Gastroesophageal sphincter (tissue), 4 donors: ENCODE data around the gene APBB1IP. TPM values are rescaled to one million over a fixed set of nuclear protein-coding genes. Genes with fewer than 3 reads are reported as not detected.

Experiments used
- ATAC-seq: fragments of 150-250 bp; one replicate; pipeline ENCODE4 v1.9.1; 2016; ENCODE audit warnings: mild to moderate bottlenecking, moderate library complexity
- H3K27ac ChIP-seq, 4 donors: fragments of 200-600 bp; sonication (generic) in 3 of 4; 1 replicate in 3 of 4; 2 replicates in 1 of 4; pipeline ENCODE4 v1.5.1; 2016 to 2019
- H3K27me3 ChIP-seq: fragments of 200-600 bp; sonication (generic); one replicate; pipeline ENCODE4 v1.5.1; 2019
- H3K36me3 ChIP-seq, 2 donors: fragments of 200-600 bp; sonication (generic); one replicate each; pipeline ENCODE4 v1.5.1; 2019; ENCODE audit warnings: control low read depth in 1 of 2
- H3K4me1 ChIP-seq, 3 donors: fragments of 200-600 bp; sonication (generic); 1 replicate in 2 of 3; 2 replicates in 1 of 3; pipeline ENCODE4 v1.5.1; 2016 to 2019; ENCODE audit warnings: control low read depth in 2 of 3
- H3K4me3 ChIP-seq, 2 donors: fragments of 200-600 bp; sonication (generic); one replicate each; pipeline ENCODE4 v1.5.1; 2019; ENCODE audit warnings: mild to moderate bottlenecking in 1 of 2, moderate library complexity in 1 of 2
- H3K9me3 ChIP-seq, 3 donors: fragments of 200-600 bp; sonication (generic); one replicate each; pipeline ENCODE4 v1.5.1; 2017 to 2019; ENCODE audit warnings: control low read depth in 2 of 3
- CTCF ChIP-seq, 4 experiments: fragments of 200-600 bp in 2 of 4; fragments of 450-650 bp in 2 of 4; sonication (generic) in 1 of 4; IDR thresholded peaks; one replicate each; pipeline ENCODE4 v1.5.1; 2017 to 2019; ENCODE audit warnings: antibody characterized with exemption in 4 of 4, mild to moderate bottlenecking in 2 of 4, moderate library complexity in 2 of 4
- EP300 ChIP-seq: sonication (generic); formaldehyde crosslinking; IDR thresholded peaks from one replicate; pipeline ENCODE4 v1.6.1; 2017; ENCODE audit warnings: antibody characterized with exemption, mild to moderate bottlenecking
- POLR2A ChIP-seq, 2 donors: fragments of 450-650 bp; IDR thresholded peaks; one replicate each; pipeline ENCODE4 v1.6.1; 2017; ENCODE audit warnings: antibody characterized with exemption in 2 of 2, mild to moderate bottlenecking in 2 of 2, moderate library complexity in 1 of 2
- POLR2AphosphoS5 ChIP-seq: sonication (generic); formaldehyde crosslinking; IDR thresholded peaks from one replicate; pipeline ENCODE4 v1.6.1; 2017; ENCODE audit warnings: antibody characterized with exemption
- WGBS, 2 donors: methylation state at CpG; one replicate each; pipeline ENCODE4 v1.1.5; 2018; ENCODE audit warnings: low coverage in 1 of 2; 5-methylcytosine and 5-hydroxymethylcytosine counted together
- total RNA-seq, 4 donors: library from RNA; depleted of rRNA; stranded (reverse); fragments of >200 nt; gene quantifications; one replicate each; pipeline ENCODE4 v1.1.0, GENCODE V29; 2016

The APBB1IP gene
- total RNA-seq, 4 donors from 2014 or later, result 2.3 to 6.9 (median 4.9) TPM

- Histone ChIP-seq H3K36me3 (no peaks in the 10 kb centered on the region), H3K9me3 (no peaks in the 10 kb centered on the region), H3K27ac (no peak overlapping the region), H3K27me3 (no peaks in the 10 kb centered on the region), H3K4me3 (no peak overlapping the region), H3K4me1 (no peaks in the 10 kb centered on the region)
- ATAC-seq, result no peak
- WGBS, 2 donors, result 77 to 85% methylated on average over 10 of the region's 10 CpGs
- TF ChIP-seq EP300 (no peak), POLR2A (IDR thresholded peaks at IDR 0.05) (no peak), CTCF (IDR thresholded peaks at IDR 0.05) (no peak), POLR2AphosphoS5 (no peak)
Observed at GRCh38 chr10:26528715-26529393, 90.7 kb downstream of the APBB1IP start.

- Histone ChIP-seq H3K27ac (no peak overlapping the region), H3K27me3 (peaks cover 13% of the 10 kb centered on the region), H3K9me3 (no peaks in the 10 kb centered on the region), H3K4me3 (no peak overlapping the region), H3K36me3 (no peaks in the 10 kb centered on the region), H3K4me1 (no peaks in the 10 kb centered on the region)
- no peak for TF ChIP-seq POLR2AphosphoS5
- no peak for TF ChIP-seq POLR2A (IDR thresholded peaks at IDR 0.05)
- TF ChIP-seq CTCF (IDR thresholded peaks at IDR 0.05), result no peak
- ATAC-seq, result no peak
- WGBS, 2 donors, result 10% methylated on average over 2 of the region's 7 CpGs; no CpG with 5 or more reads in 1 of the 2 donors
Observed at GRCh38 chr10:26534384-26534783, 96.2 kb downstream of the APBB1IP start.

DNA sequence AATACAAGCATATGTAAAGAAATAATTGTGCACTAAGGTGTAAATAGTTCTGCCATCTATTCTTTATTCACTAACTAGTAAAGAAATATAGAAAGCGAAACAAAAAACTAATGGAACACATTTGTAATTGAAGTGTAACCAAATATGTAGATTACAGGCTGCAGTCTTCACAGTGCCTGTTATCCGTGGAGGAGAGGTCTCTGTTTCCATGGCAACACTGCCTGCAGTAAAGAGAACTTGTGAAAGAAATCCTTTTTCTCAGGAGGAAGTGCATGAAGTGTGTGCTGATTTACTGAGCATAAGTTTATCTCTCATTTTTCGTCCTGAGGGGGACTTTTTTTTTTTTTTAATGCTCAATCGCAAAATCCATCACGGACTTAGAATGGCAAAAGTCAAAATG lies 102.5 kb downstream of the APBB1IP start:
- Histone ChIP-seq H3K9me3 (no peaks in the 10 kb centered on the region), H3K27me3 (peaks cover 7% of the 10 kb centered on the region), H3K4me1 (no peaks in the 10 kb centered on the region), H3K36me3 (no peaks in the 10 kb centered on the region), H3K4me3 (no peak overlapping the region), H3K27ac (no peak overlapping the region)
- no peak for ATAC-seq
- TF ChIP-seq POLR2AphosphoS5 (no peak), EP300 (no peak), POLR2A (IDR thresholded peaks at IDR 0.05) (no peak)
- 26 to 27% methylated on average over 3 to 5 of the region's 5 CpGs for WGBS, 2 donors

DNA sequence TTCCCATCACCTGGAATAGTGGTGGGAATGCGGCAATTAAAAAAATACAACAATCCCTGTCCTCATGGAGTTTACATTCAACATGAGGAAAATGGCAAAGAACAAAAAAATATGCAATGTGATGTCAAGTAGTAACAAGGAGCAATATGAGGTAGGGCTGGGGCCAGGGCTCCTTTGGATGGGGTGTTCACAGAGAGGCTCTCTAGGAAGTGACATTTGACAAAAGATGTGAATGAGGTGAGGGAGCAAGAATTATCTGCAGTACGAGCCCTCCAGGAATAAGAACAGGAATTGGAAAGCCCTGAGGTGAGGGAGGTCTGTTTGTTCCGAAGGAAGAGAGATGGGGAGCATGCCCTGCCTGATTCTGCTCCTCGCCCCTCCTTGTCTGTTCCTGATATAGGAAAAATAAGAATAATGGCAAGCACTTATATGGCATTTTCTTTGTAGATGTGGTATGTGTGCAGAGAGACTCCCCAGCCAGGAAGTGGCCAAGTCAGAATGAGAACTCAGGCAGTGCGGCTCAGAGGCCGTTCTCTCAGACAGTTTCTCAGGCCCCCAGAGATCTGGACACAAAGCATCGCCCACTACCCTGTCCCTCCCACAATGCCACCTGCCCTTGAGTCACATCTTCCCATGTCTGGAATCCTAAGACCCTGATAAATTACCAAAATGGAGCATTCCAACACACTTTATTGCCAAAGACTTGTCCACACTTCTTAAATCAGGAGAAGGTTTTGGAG lies 105.6 kb downstream of the APBB1IP start:
- Histone ChIP-seq H3K4me1 (no peaks in the 10 kb centered on the region), H3K27me3 (no peaks in the 10 kb centered on the region), H3K27ac (no peak overlapping the region), H3K4me3 (no peak overlapping the region), H3K36me3 (no peaks in the 10 kb centered on the region), H3K9me3 (no peaks in the 10 kb centered on the region)
- ATAC-seq, result no peak
- WGBS, 2 donors, result 83% methylated on average over 4 to 6 of the region's 7 CpGs
- TF ChIP-seq EP300 (no peak), CTCF (IDR thresholded peaks at IDR 0.05) (no peak), POLR2A (IDR thresholded peaks at IDR 0.05) (no peak), POLR2AphosphoS5 (no peak)

GRCh38 chr10:26544932-26545331 lies 106.8 kb downstream of the APBB1IP start:
- Histone ChIP-seq H3K27me3 (no peaks in the 10 kb centered on the region), H3K36me3 (no peaks in the 10 kb centered on the region), H3K4me1 (no peaks in the 10 kb centered on the region), H3K27ac (no peak overlapping the region), H3K4me3 (no peak overlapping the region), H3K9me3 (peaks cover 0 to 3% (median 0%) of the 10 kb centered on the region in 3 donors)
- no peak for TF ChIP-seq POLR2AphosphoS5
- TF ChIP-seq EP300, result no peak
- no peak for TF ChIP-seq POLR2A (IDR thresholded peaks at IDR 0.05)
- TF ChIP-seq CTCF (IDR thresholded peaks at IDR 0.05), result no peak
- no peak for ATAC-seq
